Stomach (tissue), 4 donors: Measurements from ENCODE around the gene CNTN5.

Source experiments
- CTCF ChIP-seq, 7 experiments: fragments of 450-650 bp in 4 of 7; fragments of 200-600 bp in 3 of 7; sonication (generic) in 3 of 7; IDR thresholded peaks; one replicate each; pipeline ENCODE4 v1.5.1; 2016 to 2019; ENCODE audit warnings: antibody characterized with exemption in 7 of 7, control low read depth in 2 of 7, mild to moderate bottlenecking in 1 of 7
- EP300 ChIP-seq: sonication (generic); formaldehyde crosslinking; IDR thresholded peaks from one replicate; pipeline ENCODE4 v1.6.1; 2017; ENCODE audit warnings: antibody characterized with exemption
- POLR2A ChIP-seq, 4 donors: fragments of 450-650 bp; IDR thresholded peaks; one replicate each; pipeline ENCODE4 v1.6.1; 2016; ENCODE audit warnings: antibody characterized with exemption in 4 of 4, control low read depth in 2 of 4, mild to moderate bottlenecking in 1 of 4, moderate library complexity in 1 of 4
- POLR2AphosphoS5 ChIP-seq, 3 donors: sonication (generic); formaldehyde crosslinking; IDR thresholded peaks; one replicate each; pipeline ENCODE4 v1.6.1; 2016; ENCODE audit warnings: antibody characterized with exemption in 3 of 3

GRCh38 chr11:99671808-99672409 lies 651.2 kb downstream of the CNTN5 start:
- TF ChIP-seq CTCF (IDR thresholded peaks at IDR 0.05) = no peak
- no peak for TF ChIP-seq POLR2A (IDR thresholded peaks at IDR 0.05)
- TF ChIP-seq EP300 = no peak
- no peak for TF ChIP-seq POLR2AphosphoS5 (IDR thresholded peaks at IDR 0.05)
